ENCODE data around the gene VCX. TPM values are rescaled to one million over a fixed set of nuclear protein-coding genes. Genes with fewer than 3 reads are reported as not detected.

VCX gene
- total RNA-seq, 4 donors from 2014 or later, result not detected

DNA sequence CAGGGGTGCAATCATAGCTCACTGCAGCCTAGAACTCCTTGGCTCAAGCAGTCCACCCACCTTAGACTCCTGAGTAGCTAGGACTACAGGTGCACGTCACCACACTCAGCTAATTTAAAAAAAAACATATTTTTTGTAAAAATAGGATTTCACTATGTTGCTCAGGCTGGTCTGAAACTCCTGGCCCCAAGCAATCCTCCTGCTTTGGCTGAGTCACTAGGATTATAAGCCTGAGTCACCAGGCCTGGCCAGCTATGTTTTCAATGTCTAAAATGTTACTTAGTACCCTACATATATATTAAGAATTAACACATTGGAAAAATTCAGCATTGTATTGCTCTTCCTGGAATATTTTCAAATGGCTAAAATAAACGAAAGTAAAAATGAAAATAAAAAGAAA, 46.7 kb downstream of the VCX start:
- TF ChIP-seq, protein P1, sequence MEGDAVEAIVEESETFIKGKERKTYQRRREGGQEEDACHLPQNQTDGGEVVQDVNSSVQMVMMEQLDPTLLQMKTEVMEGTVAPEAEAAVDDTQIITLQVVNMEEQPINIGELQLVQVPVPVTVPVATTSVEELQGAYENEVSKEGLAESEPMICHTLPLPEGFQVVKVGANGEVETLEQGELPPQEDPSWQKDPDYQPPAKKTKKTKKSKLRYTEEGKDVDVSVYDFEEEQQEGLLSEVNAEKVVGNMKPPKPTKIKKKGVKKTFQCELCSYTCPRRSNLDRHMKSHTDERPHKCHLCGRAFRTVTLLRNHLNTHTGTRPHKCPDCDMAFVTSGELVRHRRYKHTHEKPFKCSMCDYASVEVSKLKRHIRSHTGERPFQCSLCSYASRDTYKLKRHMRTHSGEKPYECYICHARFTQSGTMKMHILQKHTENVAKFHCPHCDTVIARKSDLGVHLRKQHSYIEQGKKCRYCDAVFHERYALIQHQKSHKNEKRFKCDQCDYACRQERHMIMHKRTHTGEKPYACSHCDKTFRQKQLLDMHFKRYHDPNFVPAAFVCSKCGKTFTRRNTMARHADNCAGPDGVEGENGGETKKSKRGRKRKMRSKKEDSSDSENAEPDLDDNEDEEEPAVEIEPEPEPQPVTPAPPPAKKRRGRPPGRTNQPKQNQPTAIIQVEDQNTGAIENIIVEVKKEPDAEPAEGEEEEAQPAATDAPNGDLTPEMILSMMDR (IDR thresholded peaks at IDR 0.05), result no peak
- no peak for TF ChIP-seq EP300 (IDR thresholded peaks at IDR 0.05)
- no peak for TF ChIP-seq POLR2AphosphoS5 (IDR thresholded peaks at IDR 0.05)
- no peak for TF ChIP-seq POLR2A (IDR thresholded peaks at IDR 0.05)
- Histone ChIP-seq H3K27ac (no peak overlapping the region), H3K27me3 (no peaks in the 10 kb centered on the region), H3K36me3 (no peaks in the 10 kb centered on the region), H3K9me3 (no peaks in the 10 kb centered on the region), H3K4me1 (no peaks in the 10 kb centered on the region), H3K4me3 (no peak overlapping the region)
- no peak for DNase-seq (ENCODE audit: low spot score in 2 of 2)
- 67% methylated on average over 2 of the region's 2 CpGs for WGBS

DNA sequence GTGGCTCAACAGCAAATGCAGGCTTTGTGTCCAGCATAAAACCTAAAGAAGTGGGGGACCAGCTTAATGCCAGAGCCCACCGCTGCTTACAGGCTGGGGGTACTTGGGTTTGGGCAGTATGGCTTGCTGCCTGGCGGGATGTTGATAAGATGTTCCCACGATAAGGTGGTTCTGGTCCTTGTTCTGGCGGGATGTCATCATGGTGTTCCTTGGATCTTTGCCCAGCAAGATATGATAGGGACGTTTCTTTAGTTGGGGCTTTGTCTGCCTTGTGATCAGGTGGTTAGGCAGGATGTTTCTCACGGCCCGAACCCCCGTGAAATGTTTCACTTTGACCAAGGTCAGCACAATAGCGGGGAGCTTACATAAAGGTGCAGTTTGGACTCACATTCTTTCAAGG, 49.0 kb downstream of the VCX start:
- DNase-seq (ENCODE audit: low spot score in 2 of 2), result no peak
- TF ChIP-seq EP300 (IDR thresholded peaks at IDR 0.05), result no peak
- TF ChIP-seq, protein P1 (IDR thresholded peaks at IDR 0.05), result no peak
- no peak for TF ChIP-seq POLR2A (IDR thresholded peaks at IDR 0.05)
- no peak for TF ChIP-seq POLR2AphosphoS5 (IDR thresholded peaks at IDR 0.05)
- no peaks in the 10 kb centered on the region for H3K4me1 ChIP-seq
- no peak overlapping the region for H3K4me3 ChIP-seq
- no peaks in the 10 kb centered on the region for H3K9me3 ChIP-seq
- no peak overlapping the region for H3K27ac ChIP-seq
- no peaks in the 10 kb centered on the region for H3K27me3 ChIP-seq
- no peaks in the 10 kb centered on the region for H3K36me3 ChIP-seq
- 77% methylated on average over 9 of the region's 9 CpGs for WGBS

Other genes with a start within 250 kb of the VCX start
- gene PNPLA4, start 84.2 kb downstream of the VCX start, total RNA-seq, result 10 to 100 TPM; 10.9 to 15.7 (median 12.1) TPM